Measurements from ENCODE around the gene SLC9A9. TPM values are rescaled to one million over a fixed set of nuclear protein-coding genes. Genes with fewer than 3 reads are reported as not detected.

Gene SLC9A9
- total RNA-seq, 1 donor from 2014 or later: 0.22 TPM

- Mint-ChIP-seq H3K27ac (no peak overlapping the region), H3K36me3 (no peaks in the 10 kb centered on the region), H3K4me3 (no peak overlapping the region), H3K4me1 (no peaks in the 10 kb centered on the region), H3K9me3 (peaks cover 17% of the 10 kb centered on the region), H3K27me3 (ENCODE audit: insufficient read depth, low read depth) (no peaks in the 10 kb centered on the region)
- H2AFZ ChIP-seq (replicated peaks): no peak overlapping the region
- H3K9me3 ChIP-seq (ENCODE audit: low read depth): no peaks in the 10 kb centered on the region
- H3K36me3 ChIP-seq: peaks cover 10% of the 10 kb centered on the region
- H3F3A ChIP-seq (ENCODE audit: low read depth): no peaks in the 10 kb centered on the region
- no peak overlapping the region for H3K4me2 ChIP-seq
- H3K27me3 ChIP-seq: no peaks in the 10 kb centered on the region
- H3K4me3 ChIP-seq: no peak overlapping the region
- H3K79me2 ChIP-seq (ENCODE audit: low read depth): no peaks in the 10 kb centered on the region
- H3K4me1 ChIP-seq: no peaks in the 10 kb centered on the region
- no peak for TF ChIP-seq EZH2phosphoT487 (IDR thresholded peaks at IDR 0.05)
- TF ChIP-seq EZH2 (IDR thresholded peaks at IDR 0.05): no peak
- no peak for TF ChIP-seq CTCF (IDR thresholded peaks at IDR 0.05)
- no peak overlapping the region for H3K9ac ChIP-seq
- H3K27ac ChIP-seq: no peak overlapping the region
- no peak for DNase-seq (ENCODE audit: low spot score)
- no peaks in the 10 kb centered on the region for H4K20me1 ChIP-seq (ENCODE audit: low read depth)
These were observed 214.5 kb downstream of the SLC9A9 start for GRCh38 chr3:143633816-143634215.

- no peak for DNase-seq (ENCODE audit: low spot score)
- Histone ChIP-seq H3K4me1 (no peaks in the 10 kb centered on the region), H3F3A (ENCODE audit: low read depth) (no peaks in the 10 kb centered on the region), H3K27ac (no peak overlapping the region), H3K27me3 (no peaks in the 10 kb centered on the region), H4K20me1 (ENCODE audit: low read depth) (no peaks in the 10 kb centered on the region), H3K9me3 (ENCODE audit: low read depth) (no peaks in the 10 kb centered on the region), H3K9ac (no peak overlapping the region), H3K4me3 (no peak overlapping the region), H3K4me2 (no peak overlapping the region), H3K79me2 (ENCODE audit: low read depth) (no peaks in the 10 kb centered on the region), H3K36me3 (no peaks in the 10 kb centered on the region), H2AFZ (replicated peaks) (no peak overlapping the region)
- Mint-ChIP-seq H3K4me3 (no peak overlapping the region), H3K9me3 (peaks cover 2% of the 10 kb centered on the region), H3K4me1 (no peaks in the 10 kb centered on the region), H3K27ac (no peak overlapping the region), H3K36me3 (no peaks in the 10 kb centered on the region), H3K27me3 (ENCODE audit: insufficient read depth, low read depth) (no peaks in the 10 kb centered on the region)
- no peak for TF ChIP-seq CTCF (IDR thresholded peaks at IDR 0.05)
These were observed 218.5 kb downstream of the SLC9A9 start for GRCh38 chr3:143629726-143630125.

- no peaks in the 10 kb centered on the region for H3F3A ChIP-seq (ENCODE audit: low read depth)
These were observed 219.3 kb downstream of the SLC9A9 start for GRCh38 chr3:143628971-143629370.

GRCh38 chr3:143627336-143627735 lies 220.9 kb downstream of the SLC9A9 start:
- H3K4me3 ChIP-seq: no peak overlapping the region
- H3K9ac ChIP-seq: no peak overlapping the region
- H3K36me3 ChIP-seq: no peaks in the 10 kb centered on the region
- no peaks in the 10 kb centered on the region for H4K20me1 ChIP-seq (ENCODE audit: low read depth)
- no peaks in the 10 kb centered on the region for H3K36me3 Mint-ChIP-seq
- H3F3A ChIP-seq (ENCODE audit: low read depth): no peaks in the 10 kb centered on the region
- H2AFZ ChIP-seq (replicated peaks): no peak overlapping the region
- no peaks in the 10 kb centered on the region for H3K27me3 Mint-ChIP-seq (ENCODE audit: insufficient read depth, low read depth)
- H3K4me3 Mint-ChIP-seq: no peak overlapping the region
- peaks cover 11% of the 10 kb centered on the region for H3K9me3 Mint-ChIP-seq
- TF ChIP-seq EZH2phosphoT487 (IDR thresholded peaks at IDR 0.05): no peak
- TF ChIP-seq EZH2 (IDR thresholded peaks at IDR 0.05): no peak
- TF ChIP-seq CTCF (IDR thresholded peaks at IDR 0.05): no peak
- no peaks in the 10 kb centered on the region for H3K4me1 ChIP-seq
- no peak overlapping the region for H3K27ac ChIP-seq
- no peaks in the 10 kb centered on the region for H3K4me1 Mint-ChIP-seq
- no peak overlapping the region for H3K27ac Mint-ChIP-seq
- H3K79me2 ChIP-seq (ENCODE audit: low read depth): no peaks in the 10 kb centered on the region
- H3K9me3 ChIP-seq (ENCODE audit: low read depth): no peaks in the 10 kb centered on the region
- no peak for DNase-seq (ENCODE audit: low spot score)
- no peaks in the 10 kb centered on the region for H3K27me3 ChIP-seq
- no peak overlapping the region for H3K4me2 ChIP-seq

More at GRCh38 chr3:143628971-143629370, 219.3 kb downstream of the SLC9A9 start:
- H3K36me3 ChIP-seq: no peaks in the 10 kb centered on the region
- H3K9me3 Mint-ChIP-seq: peaks cover 2% of the 10 kb centered on the region
- H4K20me1 ChIP-seq (ENCODE audit: low read depth): no peaks in the 10 kb centered on the region
- H3K27ac Mint-ChIP-seq: no peak overlapping the region
- H3K9ac ChIP-seq: no peak overlapping the region
- no peaks in the 10 kb centered on the region for H3K4me1 Mint-ChIP-seq
- H3K4me1 ChIP-seq: no peaks in the 10 kb centered on the region
- no peaks in the 10 kb centered on the region for H3K27me3 Mint-ChIP-seq (ENCODE audit: insufficient read depth, low read depth)
- H3K27me3 ChIP-seq: no peaks in the 10 kb centered on the region
- no peak for TF ChIP-seq EZH2 (IDR thresholded peaks at IDR 0.05)
- H3K36me3 Mint-ChIP-seq: no peaks in the 10 kb centered on the region
- no peaks in the 10 kb centered on the region for H3K79me2 ChIP-seq (ENCODE audit: low read depth)
- H3K9me3 ChIP-seq (ENCODE audit: low read depth): no peaks in the 10 kb centered on the region
- no peak overlapping the region for H2AFZ ChIP-seq (replicated peaks)
- H3K4me3 ChIP-seq: no peak overlapping the region
- H3K27ac ChIP-seq: no peak overlapping the region
- H3K4me3 Mint-ChIP-seq: no peak overlapping the region
- no peak overlapping the region for H3K4me2 ChIP-seq
- no peak for DNase-seq (ENCODE audit: low spot score)

Data from neural progenitor cell (in vitro differentiated cells).